OCI-LY7 (cell line): ENCODE data around the gene CACNA1D. TPM values are rescaled to one million over a fixed set of nuclear protein-coding genes. Genes with fewer than 3 reads are reported as not detected.

ENCODE experiments used
- BruUV-seq: library from RNA; stranded (reverse); fragments of 400-500 nt; replicated peaks from 2 replicates; lab custom pipeline; 2021; lab: Mats Ljungman, UMichigan
- CTCF ChIA-PET: fragments of 300-600 bp; sonication (Branson Sonifier 250); formaldehyde crosslinking; loops from one replicate; lab custom pipeline; 2022; ENCODE audit warnings: antibody characterized with exemption; ENCODE audit not compliant: unreplicated experiment; lab: Charles Lee
- POLR2A ChIA-PET: fragments of 300-600 bp; sonication (Branson Sonifier 250); formaldehyde crosslinking; loops from one replicate; lab custom pipeline; 2022; ENCODE audit warnings: antibody characterized with exemption; lab: Charles Lee
- DNase-seq: peaks from one replicate; pipeline ENCODE4 v3.0.0-alpha.2; 2015; ENCODE audit warnings: low spot score
- H2AFZ ChIP-seq: fragments of 200-600 bp; sonication (generic), shearing (Covaris generic); 2 replicates; pipeline ENCODE4 v1.6.1; 2014; ENCODE audit warnings: mild to moderate bottlenecking, antibody characterized with exemption, low read length, moderate library complexity
- H3K27ac ChIP-seq: fragments of 200-600 bp; sonication (generic); 2 replicates; pipeline ENCODE4 v1.5.1; 2014; ENCODE audit warnings: mixed run types, low read depth, mild to moderate bottlenecking, moderate library complexity, low read length, inconsistent platforms; ENCODE audit not compliant: poor library complexity, severe bottlenecking
- H3K36me3 ChIP-seq: fragments of 200-600 bp; sonication (generic); 2 replicates; pipeline ENCODE4 v1.6.1; 2014; ENCODE audit warnings: mild to moderate bottlenecking, antibody characterized with exemption, low read length, moderate library complexity, mixed read lengths; ENCODE audit not compliant: insufficient read depth
- H3K4me1 ChIP-seq: fragments of 200-600 bp; sonication (generic); 2 replicates; pipeline ENCODE4 v1.5.1; 2014; ENCODE audit warnings: mild to moderate bottlenecking, low read length; ENCODE audit not compliant: insufficient read depth, poor library complexity, severe bottlenecking
- H3K4me2 ChIP-seq: fragments of 200-600 bp; sonication (generic); 2 replicates; pipeline ENCODE4 v1.6.1; 2014; ENCODE audit warnings: mild to moderate bottlenecking, low read length
- H3K4me3 ChIP-seq: fragments of 200-600 bp; sonication (generic); 2 replicates; pipeline ENCODE4 v1.5.1; 2014; ENCODE audit warnings: mild to moderate bottlenecking, low read depth, low read length; ENCODE audit not compliant: poor library complexity, severe bottlenecking
- H3K79me2 ChIP-seq: fragments of 200-600 bp; sonication (generic); 2 replicates; pipeline ENCODE4 v1.6.1; 2016; ENCODE audit warnings: low read depth, mild to moderate bottlenecking, low read length, moderate library complexity, mixed read lengths; ENCODE audit not compliant: insufficient read depth
- H3K9me2 ChIP-seq: fragments of 200-600 bp; sonication (generic); 2 replicates; pipeline ENCODE4 v1.6.1; 2016; ENCODE audit warnings: mild to moderate bottlenecking, low read length, mixed read lengths; ENCODE audit not compliant: insufficient read depth
- H3K9me3 ChIP-seq: fragments of 200-600 bp; sonication (generic); 2 replicates; pipeline ENCODE4 v1.6.1; 2014; ENCODE audit warnings: mild to moderate bottlenecking, mixed run types, low read length, mixed read lengths
- H4K20me1 ChIP-seq: fragments of 200-600 bp; sonication (generic); 2 replicates; pipeline ENCODE4 v1.6.1; 2014; ENCODE audit warnings: mild to moderate bottlenecking, antibody characterized with exemption, low read length, moderate library complexity, mixed read lengths; ENCODE audit not compliant: insufficient read depth
- CTCF ChIP-seq: fragments of 200-600 bp; sonication (generic); conservative IDR thresholded peaks from 2 replicates; pipeline ENCODE4 v1.5.1; 2014; ENCODE audit warnings: mild to moderate bottlenecking, antibody characterized with exemption, low read length, moderate library complexity, mixed read lengths
- EZH2phosphoT487 ChIP-seq: fragments of 200-600 bp; sonication (generic); IDR thresholded peaks from 2 replicates; pipeline ENCODE4 v1.6.1; 2018; ENCODE audit warnings: low read depth, borderline replicate concordance, mild to moderate bottlenecking, mixed run types, antibody characterized with exemption, low read length, moderate library complexity, mixed read lengths
- intact Hi-C: fragments of 100-400 bp; cut with micrococcal nuclease; formaldehyde crosslinking; loops from one replicate; pipeline ENCODE4 v1.10.0; 2022; ENCODE audit not compliant: unreplicated experiment
- total RNA-seq, 2 experiments: library from RNA; depleted of rRNA in 1 of 2; stranded (reverse); fragments of >200 nt in 1 of 2; shearing (Covaris generic) in 1 of 2; gene quantifications; 2 replicates each; pipeline ENCODE4 v1.2.3, GENCODE V29; 2014 to 2022

Gene CACNA1D
- total RNA-seq, 2 experiments from 2014 or later, result 0.42 TPM; not detected in 1

GRCh38 chr3:53821631-53822121 lies 327.3 kb downstream of the CACNA1D start:
- BruUV-seq, result no TSS peak
- H3K4me2 ChIP-seq, result no peak overlapping the region
- ChIA-PET CTCF (no interaction called here), POLR2A (interaction anchor here (0.7 kb wide), 1 partner anchor 113 kb away, joined by 3 read pairs; no protein-coding TSS in a partner anchor)
- no peak for DNase-seq
- no peaks in the 10 kb centered on the region for H3K9me3 ChIP-seq
- no peaks in the 10 kb centered on the region for H4K20me1 ChIP-seq
- H2AFZ ChIP-seq, result no peak overlapping the region
- H3K79me2 ChIP-seq, result no peaks in the 10 kb centered on the region
- H3K4me1 ChIP-seq, result no peaks in the 10 kb centered on the region
- no peaks in the 10 kb centered on the region for H3K9me2 ChIP-seq
- no peaks in the 10 kb centered on the region for H3K36me3 ChIP-seq
- H3K27ac ChIP-seq, result no peak overlapping the region
- no peak for TF ChIP-seq CTCF
- TF ChIP-seq EZH2phosphoT487, result no peak
- no peak overlapping the region for H3K4me3 ChIP-seq
- intact Hi-C loops, result no loop called here

- H3K79me2 ChIP-seq, result no peaks in the 10 kb centered on the region
- BruUV-seq, result no TSS peak
- H2AFZ ChIP-seq, result no peak overlapping the region
- no peak overlapping the region for H3K27ac ChIP-seq
- no peaks in the 10 kb centered on the region for H3K9me3 ChIP-seq
- no peaks in the 10 kb centered on the region for H4K20me1 ChIP-seq
- no peak overlapping the region for H3K4me3 ChIP-seq
- no peak for TF ChIP-seq EZH2phosphoT487
- no peak for TF ChIP-seq CTCF
- ChIA-PET CTCF (no interaction called here), POLR2A (interaction anchor here (0.6 to 0.7 kb wide), 2 partner anchors 17 to 114 kb away, joined by 3 read pairs; no protein-coding TSS in a partner anchor)
- no peaks in the 10 kb centered on the region for H3K4me1 ChIP-seq
- no peak for DNase-seq
- no peaks in the 10 kb centered on the region for H3K36me3 ChIP-seq
- no peaks in the 10 kb centered on the region for H3K9me2 ChIP-seq
- intact Hi-C loops, result no loop called here
- no peak overlapping the region for H3K4me2 ChIP-seq
Observed at GRCh38 chr3:53822331-53822741, 327.9 kb downstream of the CACNA1D start.

- H3K9me3 ChIP-seq, result no peaks in the 10 kb centered on the region
- H3K27ac ChIP-seq, result no peak overlapping the region
- no peak overlapping the region for H2AFZ ChIP-seq
- H3K4me2 ChIP-seq, result no peak overlapping the region
- no peaks in the 10 kb centered on the region for H3K4me1 ChIP-seq
- CTCF ChIA-PET, result no interaction called here
- H3K79me2 ChIP-seq, result no peaks in the 10 kb centered on the region
- intact Hi-C loops, result no loop called here
- BruUV-seq, result no TSS peak
- H3K4me3 ChIP-seq, result no peak overlapping the region
- no peak for DNase-seq
- TF ChIP-seq CTCF (no peak), EZH2phosphoT487 (no peak)
- POLR2A ChIA-PET, result interaction anchor here (0.6 kb wide), 1 partner anchor 18 kb away, joined by 3 read pairs; no protein-coding TSS in a partner anchor
- H3K36me3 ChIP-seq, result no peaks in the 10 kb centered on the region
- H4K20me1 ChIP-seq, result no peaks in the 10 kb centered on the region
- H3K9me2 ChIP-seq, result no peaks in the 10 kb centered on the region
Observed at GRCh38 chr3:53823026-53823955, 328.9 kb downstream of the CACNA1D start.
